ENCODE measurements around the gene MYO7A.
"Not testable (repeated sequence)": the region's sequence is repeated elsewhere in the genome, so short reads cannot be mapped to it uniquely, and the experiment has no call there.

The MYO7A gene

DNA sequence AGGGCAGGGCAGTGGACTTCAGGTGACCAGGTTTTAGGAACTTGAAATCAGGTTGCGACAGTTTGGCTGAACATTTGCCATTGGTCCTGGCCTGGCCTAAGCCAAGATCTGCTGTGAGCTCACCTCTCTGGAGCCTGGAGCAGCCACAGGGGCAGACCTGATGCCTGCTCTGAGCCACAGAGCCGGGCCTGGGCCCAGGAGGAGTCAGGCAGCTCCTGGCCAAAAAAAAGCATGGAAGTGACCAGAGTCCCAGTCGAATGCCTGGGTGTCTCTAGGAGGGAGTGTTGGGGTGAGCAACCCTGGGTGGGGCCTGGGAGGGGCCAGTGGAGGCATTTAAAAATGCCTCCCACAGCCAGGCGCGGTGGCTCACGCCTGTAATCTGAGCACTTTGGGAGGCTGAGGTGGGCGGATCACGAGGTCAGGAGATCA, 31.4 kb upstream of the MYO7A start:
- H2AFZ ChIP-seq (ENCODE audit: low read depth, low read length) = no peak overlapping the region
- DNase-seq (no peak), ATAC-seq (ENCODE audit: insufficient read depth, low read depth) (no peak)
- no peaks in the 10 kb centered on the region for H4K20me1 ChIP-seq (ENCODE audit: insufficient read depth, low read length)
- no peaks in the 10 kb centered on the region for H3K27me3 ChIP-seq (ENCODE audit: insufficient read depth, low read length, poor library complexity)
- no peaks in the 10 kb centered on the region for H3K79me2 ChIP-seq (ENCODE audit: insufficient read depth, low read length)
- no peak overlapping the region for H3K4me2 ChIP-seq (ENCODE audit: insufficient read depth, low read length)
- no peak for TF ChIP-seq EZH2 (IDR thresholded peaks at IDR 0.05; ENCODE audit: borderline replicate concordance, low read depth, low read length, severe bottlenecking)
- TF ChIP-seq, protein P1, sequence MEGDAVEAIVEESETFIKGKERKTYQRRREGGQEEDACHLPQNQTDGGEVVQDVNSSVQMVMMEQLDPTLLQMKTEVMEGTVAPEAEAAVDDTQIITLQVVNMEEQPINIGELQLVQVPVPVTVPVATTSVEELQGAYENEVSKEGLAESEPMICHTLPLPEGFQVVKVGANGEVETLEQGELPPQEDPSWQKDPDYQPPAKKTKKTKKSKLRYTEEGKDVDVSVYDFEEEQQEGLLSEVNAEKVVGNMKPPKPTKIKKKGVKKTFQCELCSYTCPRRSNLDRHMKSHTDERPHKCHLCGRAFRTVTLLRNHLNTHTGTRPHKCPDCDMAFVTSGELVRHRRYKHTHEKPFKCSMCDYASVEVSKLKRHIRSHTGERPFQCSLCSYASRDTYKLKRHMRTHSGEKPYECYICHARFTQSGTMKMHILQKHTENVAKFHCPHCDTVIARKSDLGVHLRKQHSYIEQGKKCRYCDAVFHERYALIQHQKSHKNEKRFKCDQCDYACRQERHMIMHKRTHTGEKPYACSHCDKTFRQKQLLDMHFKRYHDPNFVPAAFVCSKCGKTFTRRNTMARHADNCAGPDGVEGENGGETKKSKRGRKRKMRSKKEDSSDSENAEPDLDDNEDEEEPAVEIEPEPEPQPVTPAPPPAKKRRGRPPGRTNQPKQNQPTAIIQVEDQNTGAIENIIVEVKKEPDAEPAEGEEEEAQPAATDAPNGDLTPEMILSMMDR (IDR thresholded peaks at IDR 0.05; ENCODE audit: borderline replicate concordance, extremely low read depth, low read length, poor library complexity, severe bottlenecking) = no peak
- no peak overlapping the region for H3K9ac ChIP-seq (ENCODE audit: low read depth, low read length)
- H3K9me3 ChIP-seq (ENCODE audit: insufficient read depth, low read length, severe bottlenecking) = no peaks in the 10 kb centered on the region
- no peak overlapping the region for H3K4me3 ChIP-seq (ENCODE audit: low read depth in 1 of 2, low read length in 2 of 2)
- H3K4me1 ChIP-seq (ENCODE audit: insufficient read depth, low read length) = no peaks in the 10 kb centered on the region
- H3K36me3 ChIP-seq (ENCODE audit: insufficient read depth, low read length) = no peaks in the 10 kb centered on the region
- H3K27ac ChIP-seq (ENCODE audit: low read length) = no peak overlapping the region

DNA sequence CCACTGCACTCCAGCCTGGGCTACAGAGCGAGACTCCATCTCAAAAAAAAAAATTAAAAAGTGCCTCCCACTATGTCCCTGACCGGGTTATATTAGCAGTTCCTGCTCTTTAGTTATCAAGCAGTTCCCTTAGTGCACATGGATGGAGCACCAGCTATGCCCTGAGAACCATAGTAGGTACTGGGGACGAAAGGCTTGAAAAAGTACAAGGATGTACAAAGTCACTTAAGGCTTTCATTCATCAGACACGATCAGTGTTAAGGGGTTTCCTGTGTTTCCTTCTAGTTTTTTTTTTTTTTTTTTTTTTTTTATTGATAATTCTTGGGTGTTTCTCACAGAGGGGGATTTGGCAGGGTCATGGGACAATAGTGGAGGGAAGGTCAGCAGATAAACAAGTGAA, 30.9 kb upstream of the MYO7A start:
- H4K20me1 ChIP-seq (ENCODE audit: insufficient read depth, low read length); H3K4me2 ChIP-seq (ENCODE audit: insufficient read depth, low read length); ATAC-seq (ENCODE audit: insufficient read depth, low read depth); H3K4me3 ChIP-seq (ENCODE audit: low read depth in 1 of 2, low read length in 2 of 2); H3K27ac ChIP-seq (ENCODE audit: low read length); H3K9me3 ChIP-seq (ENCODE audit: insufficient read depth, low read length, severe bottlenecking); DNase-seq; H3K4me1 ChIP-seq (ENCODE audit: insufficient read depth, low read length); H3K79me2 ChIP-seq (ENCODE audit: insufficient read depth, low read length); H2AFZ ChIP-seq (ENCODE audit: low read depth, low read length); H3K27me3 ChIP-seq (ENCODE audit: insufficient read depth, low read length, poor library complexity); H3K9ac ChIP-seq (ENCODE audit: low read depth, low read length); H3K36me3 ChIP-seq (ENCODE audit: insufficient read depth, low read length): not testable (repeated sequence)

DNA sequence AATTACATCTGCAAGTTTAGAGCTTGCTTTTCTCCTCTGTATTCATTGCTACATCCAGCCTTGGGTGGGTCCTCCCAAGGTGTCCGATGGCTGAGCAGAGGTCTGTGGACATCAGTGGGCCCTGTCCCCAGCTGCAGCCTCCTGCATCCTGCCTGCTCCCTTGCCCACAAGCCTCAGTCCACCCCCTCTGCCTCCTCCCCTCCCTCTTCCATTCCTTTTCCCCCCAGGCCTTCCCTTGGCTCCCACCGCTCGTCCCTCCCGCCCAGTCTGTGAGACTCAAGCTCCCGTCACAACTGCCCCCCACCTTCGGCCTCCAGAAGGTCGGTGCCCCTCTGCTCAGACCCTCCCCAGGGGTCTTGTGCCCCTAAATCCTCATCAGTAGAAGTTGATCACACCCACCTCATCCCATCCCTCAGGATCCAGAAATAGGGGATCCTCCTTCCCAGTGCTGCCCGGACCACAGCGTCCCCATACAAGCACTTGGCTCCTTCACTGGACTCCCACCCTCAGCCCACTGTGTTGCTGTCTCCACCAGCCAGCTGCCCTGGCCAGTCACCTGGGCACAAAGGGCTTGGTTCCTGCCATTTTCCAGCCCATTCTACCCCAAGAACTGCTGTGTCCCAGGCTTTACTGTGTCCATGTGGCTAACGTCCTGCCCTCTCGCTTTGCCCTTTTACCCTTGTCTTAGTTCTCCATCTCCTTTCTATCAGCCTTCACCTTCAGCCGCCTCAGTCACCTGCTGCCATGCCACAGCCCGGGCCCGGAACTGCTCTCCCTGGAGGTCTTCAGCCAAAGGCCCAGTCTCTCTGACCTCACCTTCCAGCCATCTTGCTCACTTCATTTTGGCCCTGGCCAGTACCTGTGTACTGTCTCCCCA, 27.6 kb upstream of the MYO7A start:
- DNase-seq (no peak), ATAC-seq (ENCODE audit: insufficient read depth, low read depth) (no peak)
- no peak overlapping the region for H2AFZ ChIP-seq (ENCODE audit: low read depth, low read length)
- no peak overlapping the region for H3K27ac ChIP-seq (ENCODE audit: low read length)
- no peaks in the 10 kb centered on the region for H3K27me3 ChIP-seq (ENCODE audit: insufficient read depth, low read length, poor library complexity)
- H3K4me3 ChIP-seq (ENCODE audit: low read depth in 1 of 2, low read length in 2 of 2) = no peak overlapping the region
- H3K9ac ChIP-seq (ENCODE audit: low read depth, low read length) = no peak overlapping the region
- no peak for TF ChIP-seq EZH2 (IDR thresholded peaks at IDR 0.05; ENCODE audit: borderline replicate concordance, low read depth, low read length, severe bottlenecking)
- TF ChIP-seq, protein P1 (IDR thresholded peaks at IDR 0.05; ENCODE audit: borderline replicate concordance, extremely low read depth, low read length, poor library complexity, severe bottlenecking) = no peak
- H3K4me1 ChIP-seq (ENCODE audit: insufficient read depth, low read length) = no peaks in the 10 kb centered on the region
- no peaks in the 10 kb centered on the region for H3K79me2 ChIP-seq (ENCODE audit: insufficient read depth, low read length)
- H3K4me2 ChIP-seq (ENCODE audit: insufficient read depth, low read length) = no peak overlapping the region
- H3K36me3 ChIP-seq (ENCODE audit: insufficient read depth, low read length) = no peaks in the 10 kb centered on the region
- no peaks in the 10 kb centered on the region for H4K20me1 ChIP-seq (ENCODE audit: insufficient read depth, low read length)
- no peaks in the 10 kb centered on the region for H3K9me3 ChIP-seq (ENCODE audit: insufficient read depth, low read length, severe bottlenecking)

DNA sequence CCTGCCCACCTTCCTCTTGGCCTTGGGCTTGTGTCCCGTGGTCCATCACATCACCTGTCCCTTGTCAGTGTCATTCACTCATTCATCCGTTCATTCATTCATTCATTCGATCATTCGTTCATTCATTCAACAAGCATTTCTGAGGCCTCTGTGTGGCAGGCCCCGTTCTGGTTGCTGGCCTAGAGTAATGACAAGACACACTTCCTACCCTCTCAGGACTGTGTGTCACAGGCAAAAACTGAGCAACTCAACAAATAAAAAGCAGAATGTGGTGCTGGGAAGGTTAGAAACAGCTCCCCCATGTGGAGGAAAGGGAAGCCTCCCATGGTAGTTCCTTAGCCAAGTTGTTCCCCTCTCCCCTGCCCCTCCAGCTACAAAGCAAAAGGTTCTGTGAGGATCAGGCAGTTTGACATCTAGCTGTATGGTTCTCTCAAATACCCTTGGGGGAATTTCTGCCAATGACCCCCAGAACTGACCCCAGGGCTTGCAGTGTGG, 27.0 kb upstream of the MYO7A start:
- no peak overlapping the region for H3K4me2 ChIP-seq (ENCODE audit: insufficient read depth, low read length)
- H2AFZ ChIP-seq (ENCODE audit: low read depth, low read length) = no peak overlapping the region
- no peak overlapping the region for H3K27ac ChIP-seq (ENCODE audit: low read length)
- no peaks in the 10 kb centered on the region for H3K27me3 ChIP-seq (ENCODE audit: insufficient read depth, low read length, poor library complexity)
- no peak overlapping the region for H3K4me3 ChIP-seq (ENCODE audit: low read depth in 1 of 2, low read length in 2 of 2)
- ATAC-seq (ENCODE audit: insufficient read depth, low read depth) (peak; percentile 42; the same call in 2 of the 3 replicates), DNase-seq (no peak)
- no peaks in the 10 kb centered on the region for H4K20me1 ChIP-seq (ENCODE audit: insufficient read depth, low read length)
- TF ChIP-seq EZH2 (IDR thresholded peaks at IDR 0.05; ENCODE audit: borderline replicate concordance, low read depth, low read length, severe bottlenecking) = no peak
- TF ChIP-seq, protein P1 (IDR thresholded peaks at IDR 0.05; ENCODE audit: borderline replicate concordance, extremely low read depth, low read length, poor library complexity, severe bottlenecking) = peak; percentile 68
- H3K36me3 ChIP-seq (ENCODE audit: insufficient read depth, low read length) = no peaks in the 10 kb centered on the region
- H3K79me2 ChIP-seq (ENCODE audit: insufficient read depth, low read length) = no peaks in the 10 kb centered on the region
- H3K9ac ChIP-seq (ENCODE audit: low read depth, low read length) = no peak overlapping the region
- H3K4me1 ChIP-seq (ENCODE audit: insufficient read depth, low read length) = no peaks in the 10 kb centered on the region
- H3K9me3 ChIP-seq (ENCODE audit: insufficient read depth, low read length, severe bottlenecking) = no peaks in the 10 kb centered on the region

Measured in DND-41 (cell line).